GM10266 (cell line): Measurements from ENCODE around the gene CFAP99.

ENCODE experiments used
- DNase-seq: peaks from one replicate; pipeline ENCODE4 v3.0.0; 2012; ENCODE audit errors: extremely low spot score
- CTCF ChIP-seq: IDR thresholded peaks from 2 replicates; pipeline ENCODE4 v1.5.1; 2012; ENCODE audit warnings: mild to moderate bottlenecking, low read depth; ENCODE audit not compliant: control insufficient read depth, insufficient read depth; ENCODE audit errors: missing control alignments

CFAP99 gene

DNA sequence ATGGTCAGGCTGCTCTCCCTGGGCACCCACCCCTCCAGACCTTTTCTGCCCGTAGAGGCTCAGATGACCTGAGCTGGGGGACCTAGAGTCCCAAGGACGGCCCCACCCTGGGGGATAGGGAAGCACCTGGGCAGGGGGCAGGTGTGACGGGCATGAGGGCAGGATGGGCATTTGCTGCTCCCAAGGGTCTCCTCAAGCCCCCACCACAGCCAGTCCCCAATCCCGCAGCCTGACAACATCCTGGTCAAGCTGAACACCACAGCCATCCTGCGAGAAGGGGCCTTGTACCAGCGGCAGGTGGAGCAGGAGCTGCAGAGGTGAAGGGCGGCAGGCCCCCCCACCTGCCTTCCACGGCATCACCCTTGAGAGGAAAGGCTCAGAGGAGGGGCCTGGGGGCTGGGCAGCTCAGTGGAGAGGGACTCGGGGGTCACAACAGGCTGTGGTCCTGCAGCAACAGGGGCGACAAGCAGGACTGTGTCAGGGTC is 32.3 kb downstream of the CFAP99 start:
- TF ChIP-seq CTCF, result no peak
- no peak for DNase-seq

- no peak for DNase-seq
- no peak for TF ChIP-seq CTCF
These were observed 33.3 kb downstream of the CFAP99 start for GRCh38 chr4:2451821-2452785.

GRCh38 chr4:2457481-2458295 is 38.9 kb downstream of the CFAP99 start:
- no peak for DNase-seq
- TF ChIP-seq CTCF, result no peak

DNA sequence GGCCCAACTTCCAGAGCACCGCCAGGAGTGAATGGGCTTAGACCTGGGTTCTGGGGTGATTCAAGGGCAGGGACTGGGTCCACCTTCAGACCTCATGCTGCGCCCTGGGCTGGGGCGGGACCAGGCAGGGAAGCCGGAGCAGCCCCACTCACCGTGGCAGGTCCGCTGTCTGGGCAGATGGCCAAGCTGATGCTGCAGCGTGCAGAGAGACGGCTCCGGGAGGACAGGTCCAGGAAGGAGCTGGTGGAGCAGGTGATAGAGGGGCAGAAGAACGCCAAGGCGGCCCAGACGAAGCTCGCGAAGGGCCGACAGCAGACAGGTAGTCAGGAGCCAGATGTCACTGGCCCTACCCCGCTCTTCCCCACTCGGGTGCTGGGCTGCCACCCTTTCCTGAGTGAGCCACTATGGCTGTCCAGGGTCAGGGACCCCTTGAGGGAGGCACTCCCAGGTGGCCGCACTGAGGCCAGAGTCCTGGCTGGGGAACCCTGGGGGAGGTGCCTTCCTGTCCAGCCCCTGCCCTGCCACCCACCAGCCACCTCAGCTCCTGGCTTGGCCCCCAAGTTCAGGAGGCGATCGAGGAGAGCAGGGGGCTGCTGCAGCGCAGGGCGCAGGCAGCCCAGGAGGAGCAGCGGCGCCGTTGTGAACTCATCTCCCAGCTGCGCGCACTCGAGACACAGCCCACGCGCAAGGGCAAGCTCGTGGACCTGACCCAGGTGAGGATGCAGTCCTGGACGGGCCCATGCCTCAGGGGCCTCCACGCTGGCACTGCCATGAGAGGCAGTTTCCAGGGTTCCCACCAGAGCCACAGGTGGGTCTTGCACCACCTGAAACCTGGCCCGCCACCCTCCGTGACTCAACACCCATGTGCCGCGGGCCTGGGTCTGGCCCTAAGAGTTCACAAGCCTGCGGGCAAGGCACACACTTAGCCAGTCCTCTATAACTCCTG is 40.1 kb downstream of the CFAP99 start:
- DNase-seq, result no peak
- TF ChIP-seq CTCF, result no peak

- no peak for TF ChIP-seq CTCF
These were observed 41.0 kb downstream of the CFAP99 start for GRCh38 chr4:2459589-2460349.

More at GRCh38 chr4:2459589-2460349, 41.0 kb downstream of the CFAP99 start:
- no peak for DNase-seq
